Medulla oblongata (tissue), 1 donor: ENCODE results near the gene MUC2.

Experiments
- DNase-seq: peaks from one replicate; pipeline ENCODE4 v3.0.0-alpha.2; 2015; ENCODE audit errors: extremely low spot score

MUC2 gene

DNA sequence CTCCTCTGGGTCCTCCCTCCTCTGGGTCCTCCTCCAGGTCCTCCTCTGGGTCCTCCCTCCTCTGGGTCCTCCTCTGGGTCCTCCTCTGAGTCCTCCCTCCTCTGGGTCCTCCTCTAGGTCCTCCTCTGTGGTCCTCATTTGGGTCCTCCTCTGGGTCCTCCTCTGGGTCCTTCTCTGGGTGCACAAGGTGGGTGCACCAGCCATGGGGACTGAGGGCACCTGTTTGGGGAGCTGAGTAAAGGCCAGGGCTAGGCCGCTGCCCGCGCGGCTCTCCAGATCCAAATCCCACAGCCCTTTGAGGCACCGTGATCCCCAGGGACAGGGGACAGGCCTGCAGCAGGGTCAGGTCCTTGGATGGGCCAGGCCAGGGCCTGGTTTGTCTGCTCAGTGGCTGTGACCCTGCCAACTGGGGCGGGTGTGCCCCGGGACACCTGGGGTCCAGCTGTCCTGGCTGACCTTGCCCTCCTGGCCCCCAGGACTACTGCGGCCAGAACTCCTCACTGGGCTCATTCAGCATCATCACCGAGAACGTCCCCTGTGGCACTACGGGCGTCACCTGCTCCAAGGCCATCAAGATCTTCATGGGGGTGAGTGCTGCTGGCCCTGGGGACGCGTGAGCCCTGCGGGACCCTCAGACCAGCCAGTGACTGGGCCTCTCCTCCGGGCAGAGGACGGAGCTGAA, 12.7 kb downstream of the MUC2 start:
- DNase-seq, result no peak

DNA sequence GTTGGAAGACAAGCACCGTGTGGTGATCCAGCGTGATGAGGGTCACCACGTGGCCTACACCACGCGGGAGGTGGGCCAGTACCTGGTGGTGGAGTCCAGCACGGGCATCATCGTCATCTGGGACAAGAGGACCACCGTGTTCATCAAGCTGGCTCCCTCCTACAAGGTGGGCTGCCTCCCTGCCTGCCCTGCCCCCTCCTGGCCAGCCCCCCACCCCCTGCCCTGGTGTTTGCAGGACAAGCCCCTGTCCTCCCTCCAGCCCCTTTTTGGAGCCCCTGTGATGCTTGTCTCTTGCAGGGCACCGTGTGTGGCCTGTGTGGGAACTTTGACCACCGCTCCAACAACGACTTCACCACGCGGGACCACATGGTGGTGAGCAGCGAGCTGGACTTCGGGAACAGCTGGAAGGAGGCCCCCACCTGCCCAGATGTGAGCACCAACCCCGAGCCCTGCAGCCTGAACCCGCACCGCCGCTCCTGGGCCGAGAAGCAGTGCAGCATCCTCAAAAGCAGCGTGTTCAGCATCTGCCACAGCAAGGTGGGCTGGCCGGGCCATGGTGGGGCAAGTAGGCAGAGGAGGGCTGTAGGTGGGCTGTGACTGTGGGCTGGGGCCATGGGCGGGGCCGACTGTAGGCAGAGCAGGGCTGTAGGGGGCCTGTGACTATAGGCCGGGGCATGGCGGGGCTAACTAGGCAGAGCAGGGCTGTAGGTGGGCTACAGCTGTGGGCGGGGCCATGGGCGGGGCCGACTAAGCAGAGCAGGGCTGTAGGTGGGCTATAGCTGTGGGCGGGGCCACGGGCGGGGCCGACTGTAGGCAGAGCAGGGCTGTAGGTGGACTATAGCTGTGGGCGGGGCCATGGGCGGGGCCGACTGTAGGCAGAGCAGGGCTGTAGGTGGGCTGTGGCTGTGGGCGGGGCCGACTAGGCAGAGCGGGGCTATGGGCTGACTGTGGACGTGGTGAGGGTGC, 13.6 kb downstream of the MUC2 start:
- no peak for DNase-seq

DNA sequence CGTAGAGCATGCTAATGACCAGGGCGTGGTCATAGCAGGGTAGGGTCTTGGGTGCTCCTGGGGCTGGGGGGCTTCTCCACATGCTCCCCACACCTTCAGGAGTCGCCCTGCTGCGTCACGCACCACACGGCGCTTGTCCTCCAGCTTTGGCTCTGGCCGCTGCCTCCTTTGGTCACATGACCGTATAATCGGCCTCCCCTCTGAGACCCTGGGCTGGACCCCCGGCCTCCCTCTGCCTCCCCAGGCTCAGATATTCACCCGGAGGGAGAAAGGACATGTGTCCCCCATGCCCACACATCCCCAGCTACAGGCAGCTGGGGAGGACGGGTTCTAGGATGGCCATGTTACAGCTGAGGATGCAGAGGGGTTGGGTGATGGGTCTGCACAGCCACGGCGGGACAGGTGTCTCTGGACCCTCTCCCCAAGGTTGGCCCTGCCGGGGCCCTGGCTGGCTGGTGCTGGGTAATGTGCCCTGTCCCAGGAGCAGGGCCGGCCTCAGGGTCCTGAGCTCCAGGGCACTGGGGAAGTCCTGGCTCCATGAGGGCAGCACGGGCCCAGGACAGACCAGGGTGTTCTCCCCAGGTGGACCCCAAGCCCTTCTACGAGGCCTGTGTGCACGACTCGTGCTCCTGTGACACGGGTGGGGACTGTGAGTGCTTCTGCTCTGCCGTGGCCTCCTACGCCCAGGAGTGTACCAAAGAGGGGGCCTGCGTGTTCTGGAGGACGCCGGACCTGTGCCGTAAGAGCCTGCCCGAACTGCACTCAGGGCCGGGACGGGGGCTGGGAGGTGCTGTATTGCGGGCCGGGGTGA, 14.5 kb downstream of the MUC2 start:
- no peak for DNase-seq

DNA sequence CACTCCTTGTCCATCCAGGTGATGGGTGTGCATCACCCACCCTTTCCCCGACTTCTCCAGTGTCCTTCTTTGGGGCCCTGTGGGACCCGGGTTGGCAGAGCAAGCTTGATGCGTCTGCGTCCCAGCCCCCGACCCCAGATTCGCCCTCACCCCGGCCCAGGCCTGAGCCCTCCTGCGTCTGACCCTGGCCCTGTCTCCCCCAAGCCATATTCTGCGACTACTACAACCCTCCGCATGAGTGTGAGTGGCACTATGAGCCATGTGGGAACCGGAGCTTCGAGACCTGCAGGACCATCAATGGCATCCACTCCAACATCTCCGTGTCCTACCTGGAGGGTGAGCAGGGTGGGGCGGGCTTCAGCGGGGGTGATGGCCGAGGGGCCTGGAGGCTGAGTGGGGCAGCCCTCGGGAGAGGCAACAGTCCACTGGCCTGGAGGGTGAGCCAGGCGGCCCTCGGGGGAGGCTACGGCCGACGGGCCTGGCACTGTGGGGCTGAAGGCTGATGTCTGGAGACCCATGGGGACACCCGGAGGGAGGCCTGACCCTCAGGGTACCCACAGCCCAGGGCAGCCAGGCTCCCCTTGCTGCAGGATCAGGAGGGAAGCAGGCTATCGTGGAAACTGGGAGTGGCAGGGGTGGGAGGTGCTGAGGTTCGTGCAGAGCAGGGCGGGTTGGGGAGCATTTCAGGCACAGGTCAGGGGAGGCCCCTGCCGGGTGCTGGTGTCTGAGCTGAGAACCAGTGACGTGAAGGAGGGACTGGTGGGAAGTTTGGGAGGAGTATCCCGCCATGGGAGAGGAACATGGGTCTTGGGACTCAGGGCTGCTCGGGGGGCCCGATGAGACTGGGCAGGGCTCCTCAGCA, 15.3 kb downstream of the MUC2 start:
- DNase-seq, result no peak

DNA sequence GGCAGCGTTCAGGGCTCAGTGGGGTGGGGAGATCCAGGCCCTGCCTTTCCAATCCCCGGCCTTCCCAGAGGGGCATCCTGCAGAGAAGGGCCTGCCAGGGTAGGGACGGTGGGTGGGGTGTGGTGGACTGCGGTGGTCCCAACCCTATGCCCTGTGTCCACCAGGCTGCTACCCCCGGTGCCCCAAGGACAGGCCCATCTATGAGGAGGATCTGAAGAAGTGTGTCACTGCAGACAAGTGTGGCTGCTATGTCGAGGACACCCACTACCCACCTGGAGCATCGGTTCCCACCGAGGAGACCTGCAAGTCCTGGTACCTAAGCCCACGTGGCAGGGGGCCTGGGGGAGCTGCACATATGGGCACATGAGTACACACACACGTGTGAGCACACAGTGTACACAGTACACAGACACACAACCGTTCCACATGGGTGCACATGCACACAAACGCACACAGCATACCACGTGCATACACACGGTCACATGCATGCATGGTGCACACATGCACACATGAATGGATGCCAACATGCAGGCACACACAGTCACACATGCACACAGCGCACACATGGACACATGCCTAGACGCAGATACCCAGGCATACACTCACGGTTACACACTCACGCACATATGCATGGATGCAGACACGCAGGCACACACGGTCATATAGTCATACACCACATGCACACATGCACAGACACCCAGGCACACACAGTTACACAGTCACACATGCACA, 16.1 kb downstream of the MUC2 start:
- DNase-seq, result no peak

DNA sequence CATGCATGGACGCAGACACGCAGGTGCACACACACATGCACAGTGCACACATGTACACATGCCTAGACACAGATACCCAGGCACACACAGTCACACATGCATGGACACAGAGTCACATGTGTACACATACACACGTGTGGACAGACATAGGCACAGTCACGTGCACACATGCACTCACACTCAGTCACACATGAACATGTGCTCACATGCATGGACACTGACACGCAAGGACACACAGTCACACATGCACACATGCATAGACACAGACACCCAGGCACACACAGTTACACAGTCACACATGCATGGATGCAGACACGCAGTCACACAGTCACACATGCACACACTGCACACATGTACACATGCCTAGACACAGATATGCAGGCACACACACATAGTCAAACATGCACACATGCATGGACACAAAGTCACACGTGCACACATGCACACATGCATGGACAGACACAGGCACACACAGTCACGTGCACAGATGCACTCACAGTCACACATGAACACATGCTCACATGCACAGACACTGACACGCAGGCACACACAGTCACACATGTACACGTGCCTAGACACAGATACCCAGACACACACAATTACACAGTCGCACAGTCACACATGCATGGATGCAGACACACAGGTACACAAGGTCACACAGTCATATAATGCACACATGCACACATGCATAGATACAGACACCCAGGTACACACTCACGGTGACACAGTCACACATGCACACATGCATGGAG, 16.8 kb downstream of the MUC2 start:
- DNase-seq, result no peak

DNA sequence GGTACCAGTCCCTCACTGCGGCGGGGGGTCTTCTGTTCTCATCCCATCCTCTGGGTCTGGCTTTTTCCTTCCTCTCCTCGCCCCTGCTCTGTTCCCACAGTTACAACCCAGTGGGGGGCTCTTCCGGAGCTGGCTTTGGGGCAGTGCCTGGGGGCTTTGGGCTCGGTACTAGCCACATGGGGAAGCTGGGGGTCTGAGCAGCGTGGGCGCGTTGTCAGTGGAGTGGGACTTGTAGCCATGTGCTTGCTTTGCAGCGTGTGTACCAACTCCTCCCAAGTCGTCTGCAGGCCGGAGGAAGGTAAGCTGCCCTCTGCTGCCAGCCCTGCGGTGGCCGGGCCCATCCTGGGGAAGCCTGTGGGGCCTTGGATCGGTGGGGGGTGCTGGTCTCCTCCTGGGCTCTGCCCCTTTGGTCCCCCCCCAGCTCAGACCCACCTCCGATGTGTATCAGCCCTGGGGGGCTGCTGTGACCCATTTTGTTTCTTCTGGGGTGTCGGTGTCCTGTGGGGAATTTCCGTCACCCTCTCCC, 17.5 kb downstream of the MUC2 start:
- DNase-seq, result no peak

DNA sequence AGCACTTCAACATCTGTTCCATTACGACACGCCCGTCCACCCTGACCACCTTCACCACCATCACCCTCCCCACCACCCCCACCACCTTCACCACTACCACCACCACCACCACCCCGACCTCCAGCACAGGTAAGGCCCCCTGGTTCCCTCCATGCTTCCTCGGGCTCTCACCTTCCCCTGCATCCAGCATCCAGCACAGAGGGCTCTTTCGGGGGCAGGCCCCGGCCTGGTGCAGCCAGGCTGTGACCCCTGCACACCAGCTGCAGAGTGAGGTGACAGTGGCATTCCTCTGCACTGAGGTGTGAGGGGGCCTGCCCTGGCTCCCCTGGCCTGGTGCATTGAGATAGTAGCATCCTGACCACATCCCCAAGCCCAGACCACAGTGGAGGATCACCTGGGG, 18.2 kb downstream of the MUC2 start:
- DNase-seq, result no peak

DNA sequence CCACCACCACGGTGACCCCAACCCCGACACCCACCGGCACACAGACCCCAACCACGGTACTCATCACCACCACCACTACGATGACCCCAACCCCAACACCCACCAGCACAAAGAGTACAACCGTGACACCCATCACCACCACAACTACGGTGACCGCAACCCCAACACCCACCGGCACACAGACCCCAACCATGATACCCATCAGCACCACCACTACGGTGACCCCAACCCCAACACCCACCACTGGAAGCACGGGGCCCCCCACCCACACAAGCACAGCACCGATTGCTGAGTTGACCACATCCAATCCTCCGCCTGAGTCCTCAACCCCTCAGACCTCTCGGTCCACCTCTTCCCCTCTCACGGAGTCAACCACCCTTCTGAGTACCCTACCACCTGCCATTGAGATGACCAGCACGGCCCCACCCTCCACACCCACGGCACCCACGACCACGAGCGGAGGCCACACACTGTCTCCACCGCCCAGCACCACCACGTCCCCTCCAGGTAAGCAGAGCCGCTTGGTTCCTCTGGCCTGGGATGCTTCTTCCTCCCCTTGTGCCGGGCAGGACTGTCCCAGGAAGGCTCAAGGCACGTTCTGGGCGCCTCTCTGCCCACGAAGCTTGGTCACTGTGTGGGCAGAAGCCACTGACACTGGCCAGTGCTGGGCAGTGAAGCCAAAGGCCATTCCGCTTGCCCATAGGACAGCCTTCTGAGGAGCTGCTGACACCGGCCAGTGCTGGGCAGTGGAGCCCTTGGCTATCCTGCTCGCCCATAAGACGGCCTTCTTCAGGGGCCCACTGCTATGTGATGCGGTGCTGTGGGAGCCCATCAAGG, 25.1 kb downstream of the MUC2 start:
- no peak for DNase-seq

DNA sequence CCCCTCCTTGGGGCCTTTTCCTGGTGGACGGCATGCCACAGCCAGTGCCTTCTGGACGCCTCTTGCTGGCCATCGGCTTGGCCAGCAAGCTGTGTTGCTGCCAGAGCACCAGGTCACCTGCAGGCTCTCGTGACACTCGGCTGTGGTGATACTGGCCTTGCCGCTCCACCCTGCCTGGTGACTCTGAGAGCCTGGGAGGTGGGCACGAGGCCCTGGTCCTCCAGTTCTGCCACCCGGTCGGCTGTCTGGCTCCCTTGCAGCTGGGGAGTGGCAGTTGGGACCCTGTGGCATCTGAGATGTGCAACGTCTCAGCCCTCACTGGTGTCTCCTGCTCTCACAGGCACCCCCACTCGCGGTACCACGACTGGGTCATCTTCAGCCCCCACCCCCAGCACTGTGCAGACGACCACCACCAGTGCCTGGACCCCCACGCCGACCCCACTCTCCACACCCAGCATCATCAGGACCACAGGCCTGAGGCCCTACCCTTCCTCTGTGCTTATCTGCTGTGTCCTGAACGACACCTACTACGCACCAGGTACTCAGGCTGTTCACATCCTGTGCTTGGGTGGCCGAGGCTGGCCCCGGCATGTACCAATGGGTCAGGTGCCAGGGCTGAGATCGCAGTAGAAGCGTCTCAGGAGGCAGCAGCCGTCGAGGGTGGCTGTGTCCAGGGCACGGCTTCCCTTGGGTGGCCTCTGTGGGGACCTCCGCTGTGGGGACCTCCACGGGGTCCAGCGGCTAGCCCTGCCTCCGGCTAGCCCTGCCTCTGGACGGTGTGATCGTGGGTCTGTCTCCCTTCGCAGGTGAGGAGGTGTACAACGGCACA, 26.0 kb downstream of the MUC2 start:
- DNase-seq, result no peak

DNA sequence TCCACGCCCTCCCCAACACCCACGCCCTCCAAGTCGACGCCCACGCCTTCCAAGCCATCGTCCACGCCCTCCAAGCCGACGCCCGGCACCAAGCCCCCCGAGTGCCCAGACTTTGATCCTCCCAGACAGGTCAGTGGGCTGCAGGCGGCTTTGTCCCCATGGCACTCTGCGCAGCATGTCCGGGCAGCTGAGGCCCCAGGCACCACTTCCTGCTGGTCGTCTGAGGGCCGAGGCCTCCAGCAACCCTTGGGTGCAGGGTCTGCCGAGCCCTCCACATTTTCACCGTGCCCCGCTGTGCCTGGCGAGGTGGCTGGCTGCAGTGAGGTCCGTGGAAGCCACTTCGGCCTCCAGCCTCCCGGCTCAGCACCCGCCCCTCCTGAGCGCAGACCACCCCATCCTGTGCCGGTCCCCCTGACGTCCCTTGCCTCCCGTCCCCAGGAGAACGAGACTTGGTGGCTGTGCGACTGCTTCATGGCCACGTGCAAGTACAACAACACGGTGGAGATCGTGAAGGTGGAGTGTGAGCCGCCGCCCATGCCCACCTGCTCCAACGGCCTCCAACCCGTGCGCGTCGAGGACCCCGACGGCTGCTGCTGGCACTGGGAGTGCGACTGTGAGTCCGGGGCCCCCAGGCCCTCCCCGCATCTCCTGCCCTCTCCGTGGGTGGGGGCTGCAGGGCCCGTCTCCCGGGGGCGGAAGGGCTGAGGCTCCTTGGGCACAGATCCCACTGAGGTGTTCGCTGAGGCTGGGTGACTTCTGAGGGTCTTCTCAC, 26.8 kb downstream of the MUC2 start:
- DNase-seq, result no peak

DNA sequence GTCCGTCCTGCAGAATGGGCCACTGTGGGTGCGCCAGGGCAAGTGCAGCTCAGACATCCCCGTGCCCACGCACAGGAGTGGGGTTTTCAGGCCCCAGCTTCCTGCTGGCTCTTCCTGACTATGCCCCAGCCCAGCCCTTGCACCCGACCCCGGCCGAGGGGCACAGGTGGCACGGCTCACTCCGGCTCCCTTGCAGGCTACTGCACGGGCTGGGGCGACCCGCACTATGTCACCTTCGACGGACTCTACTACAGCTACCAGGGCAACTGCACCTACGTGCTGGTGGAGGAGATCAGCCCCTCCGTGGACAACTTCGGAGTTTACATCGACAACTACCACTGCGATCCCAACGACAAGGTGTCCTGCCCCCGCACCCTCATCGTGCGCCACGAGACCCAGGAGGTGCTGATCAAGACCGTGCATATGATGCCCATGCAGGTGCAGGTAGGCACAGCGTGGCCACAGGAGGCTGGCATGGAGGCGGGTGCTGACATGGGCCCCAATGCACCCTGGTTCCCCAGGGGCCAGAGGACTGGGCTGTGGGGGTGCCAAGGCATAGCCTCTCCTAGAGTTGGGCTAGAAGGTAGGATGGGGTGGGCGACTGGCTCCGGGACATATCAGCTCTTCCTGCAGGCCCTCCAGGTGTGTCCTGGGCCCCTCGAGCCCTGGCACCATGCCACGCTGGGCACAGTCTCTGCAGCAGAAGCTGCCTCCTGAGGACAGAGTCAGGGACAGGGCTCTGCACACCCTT, 27.7 kb downstream of the MUC2 start:
- DNase-seq, result no peak

DNA sequence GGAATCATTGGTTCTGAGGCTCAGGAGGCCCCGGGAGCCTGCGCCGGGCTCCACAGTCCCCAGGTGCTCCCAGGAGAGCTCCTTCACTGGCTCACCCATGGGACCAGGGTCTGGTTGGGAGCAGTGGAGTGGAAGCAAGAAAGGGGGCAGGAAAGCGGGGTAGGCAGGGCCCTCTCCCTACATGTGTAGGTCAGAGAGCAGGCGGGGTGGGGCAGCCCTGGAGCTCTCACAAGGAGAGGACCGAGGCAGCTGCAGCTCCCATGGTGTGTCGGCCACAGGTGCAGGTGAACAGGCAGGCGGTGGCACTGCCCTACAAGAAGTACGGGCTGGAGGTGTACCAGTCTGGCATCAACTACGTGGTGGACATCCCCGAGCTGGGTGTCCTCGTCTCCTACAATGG, 28.3 kb downstream of the MUC2 start:
- no peak for DNase-seq

DNA sequence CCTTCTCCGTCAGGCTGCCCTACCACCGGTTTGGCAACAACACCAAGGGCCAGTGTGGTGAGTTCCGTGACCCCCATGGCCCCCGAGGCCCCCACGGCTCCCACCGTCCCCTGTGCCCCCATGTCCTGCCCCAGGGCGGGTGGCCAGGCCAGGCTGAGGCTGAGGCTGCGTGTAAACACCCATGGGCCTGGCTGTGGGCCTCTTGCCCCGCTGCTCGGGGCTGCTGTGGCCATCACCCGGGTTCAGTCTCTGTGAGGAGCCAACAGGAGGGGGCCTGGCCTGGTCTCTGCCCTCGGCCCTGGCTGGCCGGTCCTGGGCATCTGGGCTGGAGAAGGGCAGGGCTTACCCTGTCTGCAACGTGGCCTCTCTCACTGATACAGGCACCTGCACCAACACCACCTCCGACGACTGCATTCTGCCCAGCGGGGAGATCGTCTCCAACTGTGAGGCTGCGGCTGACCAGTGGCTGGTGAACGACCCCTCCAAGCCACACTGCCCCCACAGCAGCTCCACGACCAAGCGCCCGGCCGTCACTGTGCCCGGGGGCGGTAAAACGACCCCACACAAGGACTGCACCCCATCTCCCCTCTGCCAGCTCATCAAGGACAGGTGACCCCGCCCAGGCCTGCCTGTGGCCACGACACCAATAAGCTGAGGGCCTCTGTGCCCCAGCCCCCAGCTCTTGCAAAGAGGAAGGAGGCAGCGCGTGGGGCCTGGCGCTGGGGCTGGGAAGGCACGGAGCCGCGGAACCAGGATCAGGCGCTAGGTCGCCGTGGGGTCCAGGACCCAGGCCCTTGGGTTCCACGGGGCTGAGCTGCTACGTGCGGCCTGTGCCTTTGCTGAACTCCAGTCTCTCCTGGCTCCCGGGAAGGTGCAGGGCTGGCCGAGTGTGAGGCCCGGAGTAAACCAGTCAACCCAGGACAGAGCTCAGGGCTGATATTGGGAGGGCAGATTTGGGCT, 29.0 kb downstream of the MUC2 start:
- DNase-seq, result no peak
